Epithelial cell of prostate (primary cell): ENCODE results near the gene CELA3A.
A peak's percentile ranks its signal among the peaks of the same experiment; 100 is the strongest.

Experiments used
- DNase-seq: peaks from one replicate; pipeline ENCODE4 v3.0.0-alpha.2; 2011; ENCODE audit warnings: low read depth, low spot score
- H3K27ac ChIP-seq: fragments of 450-650 bp; 2 replicates; pipeline ENCODE4 v1.5.1; 2017; ENCODE audit warnings: mild to moderate bottlenecking

The CELA3A gene

DNA sequence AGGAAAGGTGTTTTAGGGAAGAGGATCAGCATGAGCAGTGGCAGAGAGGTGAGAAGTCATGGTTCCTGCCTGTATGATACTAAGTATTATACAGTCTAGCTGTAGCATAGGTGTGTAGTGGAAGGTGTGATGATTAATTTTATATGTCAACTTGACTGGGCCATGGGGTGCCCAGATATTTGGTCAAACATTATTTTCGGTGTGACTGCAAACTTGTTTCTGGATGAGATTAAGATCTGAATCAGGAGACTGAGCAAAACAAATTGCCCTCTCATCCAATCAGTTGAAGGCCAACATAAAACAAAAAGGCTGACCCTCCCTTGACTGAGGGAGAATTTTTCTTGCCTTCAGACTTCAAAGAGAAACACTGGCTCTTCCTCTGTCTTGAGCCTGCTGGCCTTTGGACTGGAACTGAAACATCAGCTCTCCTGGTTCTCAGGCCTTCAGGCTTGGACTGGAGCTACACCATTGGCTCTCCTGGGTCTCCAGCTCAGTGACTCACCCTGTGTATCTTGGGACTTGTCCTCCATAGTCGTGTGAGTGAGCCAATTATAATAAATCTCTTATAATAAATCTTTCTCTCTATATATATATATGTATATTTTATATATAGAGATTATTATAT is 44.3 kb downstream of the CELA3A start:
- H3K27ac ChIP-seq, result peak overlapping the region; percentile 70
- DNase-seq, result no peak

DNA sequence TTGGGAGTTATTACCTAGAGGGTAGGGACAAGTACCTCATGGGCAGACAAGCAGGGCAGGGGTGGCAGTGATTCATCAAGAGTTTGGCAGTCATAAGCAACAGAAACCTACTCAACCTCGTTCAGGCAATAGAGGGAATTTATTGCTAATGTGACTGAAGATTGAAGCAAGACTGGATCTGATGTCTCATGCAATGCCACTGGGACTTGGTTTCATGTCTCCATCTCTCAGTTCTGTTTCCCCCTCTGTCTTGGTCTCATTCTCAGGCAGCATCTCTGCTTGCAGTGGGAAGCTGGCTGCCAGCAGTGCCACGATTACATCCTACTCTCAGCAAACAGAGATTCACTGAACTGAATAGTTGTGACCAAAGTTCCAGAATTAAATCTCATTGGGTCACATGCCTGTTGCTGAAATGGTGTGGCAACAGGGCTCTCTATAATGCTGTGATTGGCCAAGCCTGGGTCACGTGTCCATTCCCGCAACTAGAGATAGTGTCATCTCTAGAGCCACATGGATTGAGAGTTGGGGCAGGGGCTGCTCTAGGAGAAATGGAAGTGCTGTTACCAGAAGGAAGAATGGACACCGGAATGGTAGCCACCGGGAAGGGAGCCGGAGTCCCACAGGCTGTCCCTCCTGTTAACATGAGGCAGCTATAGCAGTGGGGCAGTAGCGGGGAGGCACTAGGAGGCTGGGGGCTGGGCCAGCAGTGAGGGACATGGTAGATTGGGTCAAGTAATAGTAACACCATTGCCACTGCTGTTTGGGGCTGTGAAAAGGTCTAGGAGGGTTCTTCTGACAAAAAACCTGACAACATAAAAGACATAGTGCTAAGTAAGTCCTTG is 47.1 kb downstream of the CELA3A start:
- DNase-seq, result no peak
- H3K27ac ChIP-seq, result peak overlapping the region; percentile 47

DNA sequence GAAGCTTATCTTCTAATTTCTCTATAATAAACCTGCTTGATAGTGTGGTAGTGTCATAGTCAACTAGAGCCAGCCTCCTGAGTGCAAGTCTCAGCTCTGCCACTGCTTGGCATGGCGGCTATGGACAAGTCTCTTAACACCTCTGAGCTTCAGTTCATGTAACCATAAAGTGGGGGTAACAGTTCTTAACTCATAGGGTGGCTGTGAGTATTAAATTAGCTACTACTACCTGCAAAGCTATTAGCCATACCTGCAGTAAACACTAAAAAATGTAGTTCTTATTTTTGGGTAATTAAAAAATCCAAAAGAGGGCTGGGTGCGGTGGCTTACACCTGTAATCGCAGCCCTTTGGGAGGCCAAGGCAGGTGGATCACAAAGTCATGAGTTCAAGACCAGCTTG is 48.9 kb downstream of the CELA3A start:
- H3K27ac ChIP-seq, result no peak overlapping the region
- DNase-seq, result no peak

DNA sequence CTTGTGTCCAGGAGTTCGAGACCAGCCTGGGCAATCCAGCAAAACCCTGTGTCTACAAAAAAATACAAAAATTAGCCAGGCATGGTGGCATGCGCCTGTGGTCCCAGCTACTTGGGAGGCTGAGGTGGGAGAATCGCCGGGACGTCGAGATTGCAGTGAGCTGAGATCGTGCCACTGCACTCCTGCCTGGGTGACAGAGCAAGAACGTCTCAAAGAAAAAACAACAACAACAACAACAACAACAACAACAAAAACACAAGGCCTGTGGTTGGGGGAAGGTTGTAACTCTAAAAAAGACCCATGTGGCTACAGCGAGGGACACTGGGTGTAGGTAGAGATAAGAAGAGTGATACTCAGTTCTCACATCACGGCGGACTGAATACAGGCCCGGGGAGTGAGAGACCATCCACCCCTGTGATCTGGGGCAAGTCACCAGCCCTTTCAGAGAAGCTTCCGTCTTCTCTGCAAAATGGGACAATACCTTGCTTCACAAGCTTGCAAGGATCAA is 50.2 kb downstream of the CELA3A start:
- no peak overlapping the region for H3K27ac ChIP-seq
- no peak for DNase-seq

DNA sequence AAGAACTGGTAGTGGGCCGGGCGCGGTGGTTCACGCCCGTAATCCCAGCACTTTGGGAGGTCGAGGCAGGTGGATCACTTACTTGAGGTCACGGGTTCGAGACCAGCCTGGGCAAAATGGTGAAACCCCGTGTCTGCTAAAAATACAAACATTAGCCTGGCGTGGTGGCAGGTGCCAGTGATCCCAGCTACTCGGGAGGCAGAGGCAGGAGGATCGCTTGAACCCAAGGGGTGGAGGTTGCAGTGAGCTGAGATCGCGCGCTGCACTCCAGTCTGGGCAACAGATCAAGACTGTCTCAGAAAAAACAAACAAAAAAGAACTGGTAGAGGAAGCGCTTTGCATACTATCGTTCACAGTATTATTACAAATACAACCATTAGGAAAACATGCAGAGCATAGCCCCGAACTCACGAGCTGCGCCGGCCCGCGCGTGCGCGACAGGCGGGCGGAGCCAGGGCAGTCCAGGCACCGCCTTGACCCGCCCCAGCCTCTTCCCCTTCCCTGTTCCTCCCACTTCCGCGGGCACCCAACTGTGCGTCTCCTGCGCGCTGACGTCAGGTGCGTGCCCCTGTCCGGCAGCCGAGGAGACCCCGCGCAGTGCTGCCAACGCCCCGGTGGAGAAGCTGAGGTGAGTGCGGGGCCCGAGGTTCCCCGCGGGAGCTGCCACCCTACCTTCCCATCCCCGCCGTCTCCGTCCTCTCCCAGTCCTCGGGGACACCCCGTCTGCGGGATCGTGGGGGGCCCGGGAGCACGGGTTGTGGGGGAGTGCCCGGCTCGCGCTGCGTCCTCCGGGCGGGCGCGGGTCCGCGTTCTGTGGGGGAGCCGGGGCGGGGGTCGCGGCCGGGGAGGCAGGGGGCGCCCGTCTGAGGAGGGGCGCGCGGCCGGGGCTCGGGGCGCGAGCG is 50.9 kb downstream of the CELA3A start, which contains the start of gene CDC42:
TSS of gene CDC42 (plus strand) at position 595 of the 902 bp plus-strand sequence. CDS start 25,770 bp downstream, outside the sequence.
- peak within 1 kb of the TSS; percentile 98 for H3K27ac ChIP-seq
- DNase-seq, result peak; percentile 90

DNA sequence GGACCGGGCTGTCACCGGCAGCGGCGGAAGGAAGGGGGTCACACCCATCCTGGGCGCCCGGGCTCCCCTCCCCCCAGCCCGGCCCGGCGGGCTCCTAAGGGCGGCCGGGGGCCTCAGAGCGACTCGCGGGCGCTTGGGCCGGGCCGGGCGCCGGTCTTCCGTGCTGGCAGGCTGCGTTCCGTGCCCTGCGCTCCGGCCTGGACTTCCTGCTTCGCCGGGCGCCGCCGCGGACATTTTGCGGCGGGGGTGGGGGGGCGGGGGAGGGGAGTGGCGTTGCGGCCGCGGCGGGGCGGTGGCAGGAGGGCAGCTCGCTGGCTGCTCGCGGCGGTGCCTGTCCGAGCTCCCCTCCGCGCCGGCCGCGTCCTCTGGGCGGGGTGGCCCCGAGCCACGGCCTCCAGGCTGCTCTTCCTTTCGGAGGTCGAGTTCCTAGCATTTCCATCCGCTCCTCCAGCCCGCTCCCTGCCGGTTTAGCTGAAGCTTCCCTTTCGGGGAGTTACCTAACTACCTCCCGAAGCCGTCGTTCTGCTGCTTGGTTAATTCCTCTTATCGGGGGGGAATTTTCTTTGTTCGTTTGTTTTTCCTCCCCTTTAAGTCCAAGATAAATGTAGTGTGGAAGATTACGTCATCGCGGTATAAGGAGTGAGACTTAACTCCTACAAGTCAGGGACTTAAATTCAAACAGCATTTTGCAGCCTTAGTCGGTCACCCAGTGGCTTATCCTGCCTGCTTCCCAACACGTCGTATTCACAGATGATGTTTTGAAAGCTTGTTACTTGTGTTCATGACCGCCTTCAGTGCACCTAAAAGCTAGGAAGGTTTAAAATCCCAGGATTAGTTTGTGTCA is 51.8 kb downstream of the CELA3A start:
- DNase-seq, result no peak

DNA sequence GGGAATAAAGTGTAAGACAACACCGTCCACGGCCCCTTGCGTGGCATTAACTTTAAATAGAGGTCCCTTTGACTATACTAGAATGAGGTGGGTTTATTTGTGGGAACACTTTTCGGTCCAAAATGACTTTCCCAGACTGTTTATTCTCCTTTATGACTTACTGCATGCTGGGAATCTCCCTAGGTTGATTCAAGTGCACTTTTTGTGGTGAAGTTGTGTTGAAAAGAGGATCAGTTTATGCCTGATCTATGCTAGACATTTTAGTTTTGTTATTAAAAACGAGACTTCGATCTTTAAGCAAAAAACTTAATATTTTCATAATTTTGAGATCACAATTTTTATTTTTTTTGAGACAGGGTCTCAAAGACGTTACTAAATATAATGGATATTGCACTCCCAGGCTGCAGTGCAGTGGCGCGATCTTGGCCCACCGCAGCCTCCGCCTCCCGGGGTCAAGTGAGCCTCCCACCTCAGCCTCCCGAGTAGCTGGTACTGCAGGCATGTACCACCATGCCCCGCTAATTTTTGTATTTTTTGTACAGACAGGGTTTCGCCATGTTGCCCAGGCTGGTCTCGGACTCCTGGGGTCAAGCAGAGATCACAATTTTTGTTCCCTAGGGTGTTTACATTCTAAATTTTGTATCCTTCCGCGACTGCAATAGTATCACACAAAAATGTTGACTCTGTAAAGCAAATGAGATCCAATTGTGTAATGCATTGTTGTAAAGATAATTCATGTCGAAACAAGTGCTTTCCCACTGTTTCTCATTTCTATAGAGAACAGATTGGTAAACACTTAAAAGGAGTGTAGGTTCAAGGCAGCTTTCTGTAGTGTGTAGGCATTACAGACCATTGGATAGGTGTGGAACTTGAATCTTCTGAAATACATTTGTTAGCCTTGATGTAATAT is 52.7 kb downstream of the CELA3A start:
- DNase-seq, result no peak

More for the DNA sequence above, 51.8 kb downstream of the CELA3A start:
- H3K27ac ChIP-seq, result peak overlapping the region; percentile 98

DNA sequence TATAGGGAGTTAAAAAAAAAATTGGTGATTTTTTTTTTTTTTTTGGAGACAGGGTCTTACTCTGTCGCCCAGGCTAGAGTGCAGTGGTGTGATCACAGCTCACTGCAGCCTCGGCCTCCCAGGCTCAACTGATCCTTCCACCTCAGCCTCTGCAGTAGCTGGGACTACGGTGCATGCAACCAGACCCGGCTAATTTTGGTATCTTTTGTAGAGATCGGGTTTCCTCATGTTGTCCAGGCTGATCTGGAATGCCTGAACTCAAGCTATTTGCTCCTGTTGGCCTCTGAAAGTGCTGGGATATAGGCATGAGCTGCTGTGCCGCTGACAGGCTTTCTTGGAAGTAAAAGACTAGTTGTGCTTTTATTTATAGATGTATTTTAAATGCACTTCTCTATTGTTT is 54.0 kb downstream of the CELA3A start:
- H3K27ac ChIP-seq, result peak overlapping the region; percentile 6
- no peak for DNase-seq

More for the DNA sequence above, 52.7 kb downstream of the CELA3A start:
- peak overlapping the region; percentile 98 for H3K27ac ChIP-seq

DNA sequence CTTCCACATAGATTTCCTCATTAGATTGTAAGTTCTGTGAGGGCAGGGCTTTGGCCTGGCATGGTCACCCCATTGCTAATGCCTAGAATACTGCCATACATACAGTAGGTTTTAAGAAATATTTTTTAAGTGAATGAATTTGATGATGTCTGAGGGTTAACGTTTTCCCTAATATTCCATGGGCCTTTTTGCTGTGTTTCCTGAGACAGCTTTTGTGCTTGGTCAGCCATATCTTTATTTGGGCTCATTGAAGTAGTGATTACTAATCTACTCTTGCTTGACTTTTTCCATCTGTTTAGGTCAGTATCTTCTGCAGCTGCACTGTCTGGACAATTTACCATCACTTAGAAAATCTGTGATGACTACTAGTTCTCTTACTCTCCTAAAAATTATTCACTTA is 54.6 kb downstream of the CELA3A start:
- DNase-seq, result no peak
- peak overlapping the region; percentile 5 for H3K27ac ChIP-seq

DNA sequence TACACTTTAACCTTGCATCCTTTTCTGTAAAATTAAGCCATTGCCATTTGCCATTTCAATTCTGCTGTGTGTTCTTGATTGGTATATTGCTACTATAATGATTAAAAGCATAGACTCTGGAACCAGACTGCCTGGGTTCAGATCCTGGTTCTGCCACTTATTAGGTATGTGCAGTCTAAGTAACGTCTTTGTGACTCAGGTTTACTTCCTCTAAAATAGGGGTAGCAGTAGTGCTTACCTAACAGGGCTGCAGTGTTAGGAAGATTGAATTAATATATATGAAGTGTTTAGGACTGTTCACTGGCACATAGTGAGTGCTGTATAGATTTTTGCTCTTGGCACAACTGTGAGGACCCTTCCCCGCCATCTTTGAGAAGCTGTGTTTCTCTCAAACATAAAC is 55.5 kb downstream of the CELA3A start:
- no peak for DNase-seq
- H3K27ac ChIP-seq, result peak overlapping the region; percentile 5

DNA sequence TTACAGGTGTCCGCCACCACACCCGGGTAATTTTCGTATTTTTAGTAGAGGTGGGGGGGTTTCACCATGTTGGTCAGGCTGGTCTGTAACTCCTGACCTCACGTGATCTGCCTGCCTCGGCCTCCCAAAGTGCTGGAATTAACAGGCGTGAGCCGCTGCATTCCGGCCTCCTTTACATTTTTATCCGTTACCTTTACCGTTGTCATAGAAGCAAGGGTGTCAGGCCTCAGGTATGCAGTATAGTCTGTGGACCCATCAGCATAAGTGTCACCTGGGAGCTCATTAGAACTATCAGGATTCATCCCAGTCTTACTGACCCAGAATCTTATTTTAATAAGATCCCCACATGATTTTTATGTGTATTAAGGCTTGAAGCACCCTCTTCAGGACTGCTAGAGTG is 56.4 kb downstream of the CELA3A start:
- no peak for DNase-seq
- peak overlapping the region; percentile 24 for H3K27ac ChIP-seq
